Activated CD8-positive, alpha-beta memory T cell treated with anti-CD3 and anti-CD28 coated beads, Interleukin-2, amount 10 ng/mL, durations not matched to agents 7 days and 5 days (primary cell): ENCODE results near the gene ZNF33A. TPM values are rescaled to one million over a fixed set of nuclear protein-coding genes. Genes with fewer than 3 reads are reported as not detected.

ENCODE experiments used
- total RNA-seq, 2 experiments: library from RNA; stranded (reverse); gene quantifications; one replicate each; pipeline ENCODE4 v1.2.3, GENCODE V29; 2021

The ZNF33A gene
- total RNA-seq, 2 experiments from 2014 or later = 21.4 to 27.1 TPM

Other genes starting within 250 kb of the ZNF33A start
- gene ZNF248, start 153.1 kb upstream of the ZNF33A start, total RNA-seq = 1 to 10 TPM; 7.4 to 8.7 TPM
- 1 to 10 TPM; 6.3 to 7.1 TPM for gene ZNF25, start 34.0 kb upstream of the ZNF33A start, total RNA-seq
- 10 to 100 TPM; 18.9 to 22.1 TPM for gene ZNF37A, start 83.7 kb downstream of the ZNF33A start, total RNA-seq